Caco-2 (cell line): ENCODE results near the gene TBC1D10B. TPM values are rescaled to one million over a fixed set of nuclear protein-coding genes. Genes with fewer than 3 reads are reported as not detected.

Source experiments
- BruUV-seq: library from RNA; stranded (reverse); fragments of 400-500 nt; replicated peaks from 2 replicates; lab custom pipeline; 2021; lab: Mats Ljungman, UMichigan
- CTCF ChIA-PET: fragments of 300-600 bp; sonication (Branson Sonifier 250); formaldehyde crosslinking; loops from one replicate; lab custom pipeline; 2022; ENCODE audit warnings: antibody characterized with exemption; lab: Charles Lee
- POLR2A ChIA-PET: fragments of 300-600 bp; sonication (Branson Sonifier 250); formaldehyde crosslinking; loops from one replicate; lab custom pipeline; 2022; ENCODE audit warnings: antibody characterized with exemption; lab: Charles Lee
- DNase-seq, 2 experiments: peaks; one replicate each; pipeline versions ENCODE4 v3.0.0 to v3.0.0-alpha.2; 2020 to 2022
- H3K27me3 ChIP-seq: replicated peaks from 2 replicates; pipeline ENCODE4 v1.6.0; 2011; ENCODE audit warnings: low read length; ENCODE audit not compliant: control insufficient read depth, insufficient read depth
- H3K36me3 ChIP-seq: 2 replicates; pipeline ENCODE4 v1.5.1; 2011; ENCODE audit warnings: low read length; ENCODE audit not compliant: control insufficient read depth, insufficient read depth
- H3K4me1 ChIP-seq: fragments of 250-450 bp; sonication (Bioruptor Pico); 2 replicates; pipeline ENCODE4 v1.5.1; 2020; ENCODE audit warnings: mild to moderate bottlenecking
- H3K4me3 ChIP-seq: 2 replicates; pipeline ENCODE4 v1.5.1; 2011; ENCODE audit warnings: low read depth, mild to moderate bottlenecking, control low read depth, low read length
- H3K9me3 ChIP-seq: fragments of 250-450 bp; sonication (Bioruptor Pico); 2 replicates; pipeline ENCODE4 v1.5.1; 2020; ENCODE audit warnings: mild to moderate bottlenecking, moderate library complexity
- H3K27ac Mint-ChIP-seq: one replicate; pipeline ENCODE4 v1.8.0; 2022; ENCODE audit warnings: mixed read lengths; ENCODE audit not compliant: unreplicated experiment
- H3K27me3 Mint-ChIP-seq: one replicate; pipeline ENCODE4 v1.8.0; 2022; ENCODE audit warnings: mixed read lengths; ENCODE audit not compliant: insufficient read depth, unreplicated experiment
- H3K36me3 Mint-ChIP-seq: one replicate; pipeline ENCODE4 v1.8.0; 2022; ENCODE audit warnings: mild to moderate bottlenecking, mixed read lengths; ENCODE audit not compliant: insufficient read depth, unreplicated experiment
- H3K4me1 Mint-ChIP-seq: one replicate; pipeline ENCODE4 v1.8.0; 2022; ENCODE audit warnings: low read depth, mixed read lengths; ENCODE audit not compliant: unreplicated experiment
- H3K4me3 Mint-ChIP-seq: one replicate; pipeline ENCODE4 v1.8.0; 2022; ENCODE audit warnings: mild to moderate bottlenecking, moderate library complexity, mixed read lengths; ENCODE audit not compliant: unreplicated experiment
- H3K9me3 Mint-ChIP-seq: one replicate; pipeline ENCODE4 v1.8.0; 2022; ENCODE audit warnings: mixed read lengths; ENCODE audit not compliant: unreplicated experiment
- intact Hi-C: fragments of 100-400 bp; cut with micrococcal nuclease; formaldehyde crosslinking; loops from one replicate; pipeline ENCODE4 v1.10.0; 2022; ENCODE audit not compliant: unreplicated experiment
- total RNA-seq: library from RNA; stranded (reverse); gene quantifications from 2 replicates; pipeline ENCODE4 v1.2.3, GENCODE V29; 2022
- TF ChIP-seq, protein P1 (sequence below), 2 experiments: fragments of 200-600 bp in 1 of 2; IDR thresholded peaks; 1 replicate in 1 of 2; 2 replicates in 1 of 2; pipeline versions ENCODE4 v1.5.1 to v1.8.0; 2011 to 2022; ENCODE audit warnings: antibody characterized with exemption in 1 of 2, control low read depth in 1 of 2, inconsistent platforms in 1 of 2, low read depth in 1 of 2, low read length in 1 of 2, mild to moderate bottlenecking in 1 of 2, moderate library complexity in 1 of 2; ENCODE audit not compliant: insufficient read depth in 1 of 2, severe bottlenecking in 1 of 2, unreplicated experiment in 1 of 2

Gene TBC1D10B
- total RNA-seq, 1 experiment from 2014 or later, result 36.9 TPM

GRCh38 chr16:30416047-30416603, 45.8 kb upstream of the TBC1D10B start:
- H3K9me3 Mint-ChIP-seq, result no peaks in the 10 kb centered on the region
- no peaks in the 10 kb centered on the region for H3K9me3 ChIP-seq
- TF ChIP-seq, protein P1, sequence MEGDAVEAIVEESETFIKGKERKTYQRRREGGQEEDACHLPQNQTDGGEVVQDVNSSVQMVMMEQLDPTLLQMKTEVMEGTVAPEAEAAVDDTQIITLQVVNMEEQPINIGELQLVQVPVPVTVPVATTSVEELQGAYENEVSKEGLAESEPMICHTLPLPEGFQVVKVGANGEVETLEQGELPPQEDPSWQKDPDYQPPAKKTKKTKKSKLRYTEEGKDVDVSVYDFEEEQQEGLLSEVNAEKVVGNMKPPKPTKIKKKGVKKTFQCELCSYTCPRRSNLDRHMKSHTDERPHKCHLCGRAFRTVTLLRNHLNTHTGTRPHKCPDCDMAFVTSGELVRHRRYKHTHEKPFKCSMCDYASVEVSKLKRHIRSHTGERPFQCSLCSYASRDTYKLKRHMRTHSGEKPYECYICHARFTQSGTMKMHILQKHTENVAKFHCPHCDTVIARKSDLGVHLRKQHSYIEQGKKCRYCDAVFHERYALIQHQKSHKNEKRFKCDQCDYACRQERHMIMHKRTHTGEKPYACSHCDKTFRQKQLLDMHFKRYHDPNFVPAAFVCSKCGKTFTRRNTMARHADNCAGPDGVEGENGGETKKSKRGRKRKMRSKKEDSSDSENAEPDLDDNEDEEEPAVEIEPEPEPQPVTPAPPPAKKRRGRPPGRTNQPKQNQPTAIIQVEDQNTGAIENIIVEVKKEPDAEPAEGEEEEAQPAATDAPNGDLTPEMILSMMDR (IDR thresholded peaks at IDR 0.05; ENCODE audit: insufficient read depth in 1 of 2, low read depth in 1 of 2, low read length in 1 of 2, severe bottlenecking in 1 of 2, unreplicated experiment in 1 of 2), result no peak
- H3K27ac Mint-ChIP-seq, result no peak overlapping the region
- ChIA-PET POLR2A (no interaction called here), CTCF (interaction anchor here (1.0 kb wide), 1 partner anchor 9 kb away, joined by 3 read pairs; the partner anchor contains the start of gene ZNF771)
- H3K27me3 Mint-ChIP-seq, result no peaks in the 10 kb centered on the region
- intact Hi-C loops, result no loop called here
- peaks cover 30% of the 10 kb centered on the region for H3K36me3 Mint-ChIP-seq
- H3K36me3 ChIP-seq, result peaks cover 1% of the 10 kb centered on the region
- DNase-seq, result no peak
- peaks cover 11% of the 10 kb centered on the region; the same call in 1 of the 2 replicates for H3K4me1 ChIP-seq
- BruUV-seq, result no TSS peak
- H3K4me3 Mint-ChIP-seq, result no peak overlapping the region
- no peaks in the 10 kb centered on the region for H3K27me3 ChIP-seq
- H3K4me3 ChIP-seq, result no peak overlapping the region
- H3K4me1 Mint-ChIP-seq, result peaks cover 16% of the 10 kb centered on the region

DNA sequence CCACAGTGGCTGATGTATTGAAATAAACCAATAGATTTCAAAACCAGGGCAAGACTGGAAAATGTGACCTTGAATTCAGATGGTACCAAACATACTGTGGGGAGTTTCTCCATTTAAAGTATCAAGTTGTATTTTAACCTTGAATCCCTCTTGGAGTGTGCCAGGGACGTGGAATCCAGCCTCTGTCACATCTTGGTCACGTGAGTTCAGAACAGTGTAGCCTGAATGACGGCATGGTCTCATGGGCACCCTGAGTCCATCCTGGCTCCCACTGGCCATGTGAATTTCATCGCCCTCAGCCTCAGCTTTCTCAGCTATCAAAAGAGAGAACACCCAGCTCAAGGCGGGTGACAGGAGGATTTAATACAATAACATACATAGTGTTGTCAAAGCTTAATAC, 43.9 kb upstream of the TBC1D10B start:
- H3K9me3 Mint-ChIP-seq, result no peaks in the 10 kb centered on the region
- H3K4me3 ChIP-seq, result no peak overlapping the region
- no peaks in the 10 kb centered on the region for H3K27me3 ChIP-seq
- H3K36me3 Mint-ChIP-seq, result peaks cover 19% of the 10 kb centered on the region
- intact Hi-C loops, result no loop called here
- H3K4me1 Mint-ChIP-seq, result peaks cover 16% of the 10 kb centered on the region
- TF ChIP-seq, protein P1 (IDR thresholded peaks at IDR 0.05; ENCODE audit: insufficient read depth in 1 of 2, low read depth in 1 of 2, low read length in 1 of 2, severe bottlenecking in 1 of 2, unreplicated experiment in 1 of 2), result no peak
- no peak overlapping the region for H3K4me3 Mint-ChIP-seq
- no peaks in the 10 kb centered on the region; the same call in 1 of the 2 replicates for H3K36me3 ChIP-seq
- ChIA-PET CTCF (interaction anchor here (0.6 kb wide), 1 partner anchor 355 kb away, joined by 4 read pairs; no protein-coding TSS in a partner anchor), POLR2A (no interaction called here)
- DNase-seq, result no peak
- H3K27me3 Mint-ChIP-seq, result no peaks in the 10 kb centered on the region
- no peak overlapping the region for H3K27ac Mint-ChIP-seq
- BruUV-seq, result no TSS peak
- no peaks in the 10 kb centered on the region for H3K9me3 ChIP-seq
- H3K4me1 ChIP-seq, result peaks cover 16% of the 10 kb centered on the region

DNA sequence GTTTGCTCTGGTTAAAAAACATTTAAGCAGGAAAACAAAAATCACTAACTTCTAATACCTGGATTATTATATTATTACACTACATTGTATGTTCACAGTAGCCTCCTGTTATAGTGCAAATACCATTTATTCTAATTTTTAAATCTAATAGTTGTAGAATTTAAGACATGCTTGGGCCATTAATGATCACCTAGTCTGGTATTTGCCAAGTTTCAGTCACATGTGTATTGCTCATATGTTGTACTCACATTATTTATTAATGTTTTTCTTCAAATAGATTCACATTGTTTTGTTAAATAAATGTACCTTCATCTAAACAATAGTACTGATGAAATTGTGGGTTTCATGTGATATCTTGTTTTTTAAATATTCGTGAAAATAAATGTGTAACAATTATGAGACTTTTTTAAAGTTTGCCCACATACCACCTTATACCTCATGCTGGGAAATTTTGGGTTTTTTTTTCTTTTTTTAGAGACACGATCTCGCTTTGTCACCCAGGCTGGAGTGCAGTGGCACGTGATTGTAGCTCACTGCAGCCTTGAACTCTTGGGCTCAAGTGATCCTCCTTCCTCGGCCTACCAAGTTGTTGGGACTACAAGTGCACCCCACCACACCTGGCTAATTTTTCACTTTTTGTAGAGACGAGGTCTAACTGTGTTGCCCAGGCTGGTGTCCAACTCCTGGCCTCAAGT, 43.0 kb upstream of the TBC1D10B start:
- no peaks in the 10 kb centered on the region for H3K9me3 Mint-ChIP-seq
- BruUV-seq, result no TSS peak
- H3K36me3 Mint-ChIP-seq, result peaks cover 19% of the 10 kb centered on the region
- CTCF ChIA-PET, result no interaction called here
- TF ChIP-seq, protein P1 (IDR thresholded peaks at IDR 0.05; ENCODE audit: insufficient read depth in 1 of 2, low read depth in 1 of 2, low read length in 1 of 2, severe bottlenecking in 1 of 2, unreplicated experiment in 1 of 2), result no peak
- H3K4me1 Mint-ChIP-seq, result peaks cover 16% of the 10 kb centered on the region
- H3K36me3 ChIP-seq, result no peaks in the 10 kb centered on the region; the same call in 1 of the 2 replicates
- POLR2A ChIA-PET, result no interaction called here
- H3K4me3 ChIP-seq, result no peak overlapping the region
- H3K27me3 Mint-ChIP-seq, result no peaks in the 10 kb centered on the region
- no peaks in the 10 kb centered on the region for H3K27me3 ChIP-seq
- H3K4me1 ChIP-seq, result peaks cover 13% of the 10 kb centered on the region
- no peaks in the 10 kb centered on the region for H3K9me3 ChIP-seq
- intact Hi-C loops, result no loop called here
- no peak for DNase-seq
- no peak overlapping the region for H3K27ac Mint-ChIP-seq
- H3K4me3 Mint-ChIP-seq, result no peak overlapping the region
